HG03460 (cell line): ENCODE data around the gene HOXB1.
A peak's percentile ranks its signal among the peaks of the same experiment; 100 is the strongest.
"Not testable (repeated sequence)": the region's sequence is repeated elsewhere in the genome, so short reads cannot be mapped to it uniquely, and the experiment has no call there.

Source experiments
- ATAC-seq: cut with Tn5 transposase; IDR thresholded peaks from one replicate; pipeline ENCODE4 v1.9.1; 2021; ENCODE audit not compliant: unreplicated experiment

The HOXB1 gene

DNA sequence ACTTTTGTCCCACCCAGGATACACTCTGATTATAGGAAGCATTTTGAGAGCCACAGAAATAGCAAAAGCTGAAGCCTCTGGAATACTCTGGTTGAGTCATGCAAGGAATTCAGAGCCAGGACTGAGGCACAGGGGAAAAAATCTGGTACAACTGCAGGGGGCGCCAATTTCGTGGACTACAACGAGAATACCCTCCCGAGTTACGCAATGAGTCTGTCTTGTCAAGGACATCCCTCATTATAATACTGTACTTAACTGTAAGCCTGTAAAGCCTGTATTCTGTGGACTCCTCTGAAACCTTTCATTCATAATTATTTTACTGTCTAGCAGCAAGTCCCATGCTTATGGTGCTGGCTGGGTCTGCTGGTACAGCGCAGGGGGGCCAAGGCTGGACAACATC is 7.8 kb downstream of the HOXB1 start:
- no peak for ATAC-seq

GRCh38 chr17:48522031-48522653 is 8.7 kb downstream of the HOXB1 start:
- no peak for ATAC-seq

- no peak for ATAC-seq
Observed at GRCh38 chr17:48520631-48521079, 10.2 kb downstream of the HOXB1 start.

- no peak for ATAC-seq
Observed at GRCh38 chr17:48519427-48519826, 11.4 kb downstream of the HOXB1 start.

DNA sequence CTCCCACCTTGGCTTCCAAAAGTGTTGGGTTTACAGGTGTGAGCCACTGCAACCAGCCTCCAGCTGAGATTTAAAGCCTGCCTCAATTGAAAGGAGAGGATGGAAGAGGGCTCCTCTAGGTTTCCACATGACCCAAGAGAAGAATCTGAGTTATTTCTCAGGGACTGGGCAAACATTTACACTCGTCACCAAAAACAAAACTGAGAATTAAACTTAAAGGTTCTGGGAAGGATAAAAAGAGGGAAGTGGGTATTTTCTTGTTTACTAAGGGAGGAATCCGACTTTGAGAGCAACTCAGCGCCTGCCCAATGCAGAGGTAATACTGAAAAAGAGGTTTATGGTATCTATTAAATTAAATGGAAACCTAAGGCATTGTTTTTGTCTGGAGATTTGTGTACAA is 13.3 kb downstream of the HOXB1 start:
- ATAC-seq = no peak

GRCh38 chr17:48515925-48516900 is 14.6 kb downstream of the HOXB1 start:
- no peak for ATAC-seq

GRCh38 chr17:48514477-48514876 is 16.3 kb downstream of the HOXB1 start:
- no peak for ATAC-seq

- no peak for ATAC-seq
Observed at GRCh38 chr17:48513666-48514455, 16.9 kb downstream of the HOXB1 start.

DNA sequence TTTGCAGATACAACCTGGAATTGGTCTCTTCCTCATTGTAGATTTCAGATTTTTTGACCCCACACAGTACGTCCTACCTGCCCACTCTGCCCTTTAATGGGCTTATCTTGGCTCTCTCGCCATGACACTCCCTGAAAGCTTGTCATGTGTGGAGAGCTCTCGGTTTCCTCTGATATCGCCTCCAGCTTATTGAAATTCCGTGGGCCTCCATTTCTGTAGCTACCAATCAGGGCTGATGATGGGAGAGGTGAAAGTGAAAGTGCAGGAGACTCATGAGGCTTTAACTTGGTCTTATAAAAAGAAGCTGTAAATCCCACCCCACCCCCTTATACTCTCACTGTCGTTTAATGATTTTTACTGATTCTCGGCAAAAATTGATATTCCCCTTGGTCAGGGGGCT is 17.7 kb downstream of the HOXB1 start:
- ATAC-seq = no peak

DNA sequence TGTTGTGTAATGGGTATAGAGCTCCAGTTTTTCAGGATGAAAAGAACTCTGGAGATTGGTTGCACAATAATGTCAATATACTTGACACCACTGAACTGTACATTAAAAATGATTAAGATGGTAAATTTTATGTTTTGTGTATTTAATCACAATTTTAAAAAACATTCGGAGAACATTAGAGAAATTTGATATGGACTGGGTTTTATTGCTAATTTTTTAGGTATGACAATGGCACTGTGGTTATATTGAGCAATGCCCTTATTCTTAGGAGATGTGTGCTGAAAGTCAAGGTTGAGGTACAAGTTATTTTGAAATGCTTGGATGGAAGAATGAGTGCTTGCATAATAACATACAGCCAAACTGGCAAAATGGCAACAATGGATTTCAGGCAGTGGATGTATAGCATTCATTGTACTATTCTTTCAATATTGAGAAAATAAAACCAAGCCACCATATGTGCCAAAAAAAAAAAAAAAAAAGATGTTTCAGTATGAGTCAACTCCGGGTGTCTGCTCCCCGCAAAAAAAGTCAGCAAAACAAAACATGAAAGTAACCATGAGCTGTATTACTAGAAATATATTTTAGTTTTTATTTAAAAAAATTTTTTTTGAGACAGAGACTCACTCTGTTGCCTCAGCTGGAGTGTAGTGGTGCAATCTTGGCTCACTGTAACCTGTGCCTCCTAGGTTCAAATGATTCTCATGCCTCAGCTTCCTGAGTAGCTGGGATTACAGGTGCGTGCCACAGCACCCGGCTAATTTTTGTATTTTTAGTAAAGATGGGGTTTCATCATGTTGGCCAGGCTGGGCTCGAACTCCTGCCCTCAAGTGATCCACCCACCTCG is 19.8 kb downstream of the HOXB1 start:
- ATAC-seq = peak; percentile 47

DNA sequence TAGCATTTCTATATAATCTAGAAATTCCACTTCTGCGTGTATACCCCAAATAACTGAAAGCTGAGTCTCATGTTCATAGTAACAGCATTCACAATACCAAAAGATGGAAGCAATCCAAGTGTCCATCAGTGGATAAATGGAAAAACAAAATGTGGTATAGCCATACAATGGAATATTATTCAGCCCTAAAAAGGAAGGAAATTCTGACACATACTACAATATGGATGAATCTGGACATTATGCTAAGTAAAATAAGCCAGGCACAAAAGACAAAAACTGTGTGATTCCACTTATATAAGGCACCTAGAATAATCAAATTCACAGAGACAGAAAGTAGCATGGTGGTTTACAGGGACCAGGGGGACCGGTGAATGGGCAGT is 20.4 kb downstream of the HOXB1 start:
- ATAC-seq = no peak

DNA sequence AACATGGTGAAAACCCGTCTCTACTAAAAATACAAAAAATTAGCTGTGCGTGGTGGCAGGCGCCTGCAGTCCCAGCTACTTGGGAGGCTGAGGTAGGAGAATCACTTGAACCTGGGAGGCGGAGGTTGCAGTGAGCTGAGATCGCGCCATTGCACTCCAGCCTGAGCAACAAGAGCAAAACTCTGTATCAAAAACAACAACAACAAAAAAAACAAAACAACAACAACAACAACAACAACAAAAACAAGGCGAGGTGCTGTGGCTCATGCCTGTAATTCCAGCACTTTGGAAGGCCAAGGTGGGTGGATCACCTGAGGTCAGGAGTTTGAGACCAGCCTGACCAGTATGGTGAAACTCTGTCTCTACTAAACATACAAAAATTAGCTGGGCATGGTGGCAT is 21.1 kb downstream of the HOXB1 start:
- ATAC-seq = not testable (repeated sequence)

DNA sequence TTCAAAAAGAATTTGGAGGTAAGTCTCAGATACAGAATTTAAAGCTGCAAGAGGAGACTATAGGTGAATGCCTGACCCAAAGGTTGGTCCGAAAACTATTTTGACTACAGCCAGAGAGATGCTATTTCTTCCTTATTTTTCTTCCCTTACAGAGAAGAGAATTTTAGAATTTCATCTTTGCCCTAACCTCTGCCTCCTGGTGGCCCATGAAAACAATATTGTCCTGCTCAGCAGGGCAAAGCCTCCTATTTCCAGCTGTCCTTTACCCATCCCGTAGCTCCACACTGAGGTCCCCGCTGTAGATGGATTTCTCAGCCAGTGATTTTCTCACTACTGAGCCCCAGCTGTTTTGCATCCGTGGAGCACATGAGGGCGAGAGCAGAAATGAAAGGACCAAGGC is 24.6 kb downstream of the HOXB1 start:
- no peak for ATAC-seq

DNA sequence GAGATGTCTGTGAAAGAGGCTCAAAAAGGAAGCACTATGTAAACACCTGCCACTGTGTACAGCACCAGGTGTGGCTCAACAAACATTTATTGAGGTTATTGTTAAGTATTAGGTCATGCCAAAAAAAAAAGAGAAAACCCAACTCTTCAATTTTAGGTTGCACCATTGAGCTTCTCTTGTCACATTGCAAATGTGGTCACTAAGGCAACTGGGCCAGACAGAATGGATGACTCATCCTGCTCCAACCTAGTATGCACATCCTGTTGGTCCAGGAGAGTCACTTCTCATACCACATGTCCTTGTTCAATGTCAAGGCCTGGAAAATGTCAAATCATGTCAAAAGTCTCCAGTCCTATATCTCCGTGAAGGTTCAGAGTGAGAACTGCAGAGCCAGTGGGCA is 25.0 kb downstream of the HOXB1 start:
- peak; percentile 82 for ATAC-seq

DNA sequence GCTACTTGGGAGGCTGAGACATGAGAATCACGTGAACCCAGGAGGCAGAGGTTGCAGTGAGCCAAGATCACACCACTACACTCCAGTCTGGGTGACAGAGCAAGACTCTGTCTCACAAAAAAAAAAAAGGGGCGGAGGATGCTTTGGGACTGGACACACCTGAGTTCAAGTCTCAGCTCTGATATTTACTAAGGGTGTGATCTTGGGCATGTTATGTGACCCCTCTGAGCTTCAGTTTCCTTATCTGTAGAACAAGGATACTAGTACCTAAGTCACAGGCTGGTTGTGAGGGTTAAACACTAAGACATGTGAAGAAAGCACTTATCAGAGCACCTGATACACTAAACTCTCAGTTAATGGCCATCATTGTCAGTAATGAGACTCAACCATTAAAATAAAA is 25.9 kb downstream of the HOXB1 start:
- ATAC-seq = no peak

GRCh38 chr17:48503747-48504146 is 27.1 kb downstream of the HOXB1 start:
- no peak for ATAC-seq

DNA sequence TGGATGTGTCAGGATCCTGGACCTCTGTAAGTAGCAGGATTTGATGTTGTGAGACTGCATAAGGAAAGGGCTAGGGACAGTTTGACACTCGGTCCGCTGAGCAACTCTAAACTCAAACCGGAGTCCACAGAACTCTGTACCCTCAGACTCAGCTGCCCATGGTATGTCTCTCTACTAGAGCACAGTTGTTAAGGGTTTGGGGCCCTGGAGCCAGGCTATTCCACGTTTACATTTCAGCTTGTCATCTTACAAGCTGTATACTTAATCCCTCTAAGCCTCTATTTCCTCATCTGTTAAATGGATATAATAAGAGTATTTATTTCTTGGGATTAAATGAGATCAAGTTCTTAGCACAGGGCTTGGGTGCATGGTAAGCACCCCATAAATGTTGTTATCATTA is 27.9 kb downstream of the HOXB1 start:
- no peak for ATAC-seq

GRCh38 chr17:48502312-48502711 is 28.5 kb downstream of the HOXB1 start:
- ATAC-seq = no peak

- ATAC-seq = no peak
Observed at GRCh38 chr17:48500435-48501426, 30.1 kb downstream of the HOXB1 start.
